CD4-positive, alpha-beta T cell treated with Interleukin-6 for 4 hours (primary cell): ENCODE data around the gene HOXD8.

ENCODE experiments used
- DNase-seq: peaks from one replicate; pipeline ENCODE4 v3.0.0-alpha.2; 2020; ENCODE audit warnings: mixed read lengths

HOXD8 gene

DNA sequence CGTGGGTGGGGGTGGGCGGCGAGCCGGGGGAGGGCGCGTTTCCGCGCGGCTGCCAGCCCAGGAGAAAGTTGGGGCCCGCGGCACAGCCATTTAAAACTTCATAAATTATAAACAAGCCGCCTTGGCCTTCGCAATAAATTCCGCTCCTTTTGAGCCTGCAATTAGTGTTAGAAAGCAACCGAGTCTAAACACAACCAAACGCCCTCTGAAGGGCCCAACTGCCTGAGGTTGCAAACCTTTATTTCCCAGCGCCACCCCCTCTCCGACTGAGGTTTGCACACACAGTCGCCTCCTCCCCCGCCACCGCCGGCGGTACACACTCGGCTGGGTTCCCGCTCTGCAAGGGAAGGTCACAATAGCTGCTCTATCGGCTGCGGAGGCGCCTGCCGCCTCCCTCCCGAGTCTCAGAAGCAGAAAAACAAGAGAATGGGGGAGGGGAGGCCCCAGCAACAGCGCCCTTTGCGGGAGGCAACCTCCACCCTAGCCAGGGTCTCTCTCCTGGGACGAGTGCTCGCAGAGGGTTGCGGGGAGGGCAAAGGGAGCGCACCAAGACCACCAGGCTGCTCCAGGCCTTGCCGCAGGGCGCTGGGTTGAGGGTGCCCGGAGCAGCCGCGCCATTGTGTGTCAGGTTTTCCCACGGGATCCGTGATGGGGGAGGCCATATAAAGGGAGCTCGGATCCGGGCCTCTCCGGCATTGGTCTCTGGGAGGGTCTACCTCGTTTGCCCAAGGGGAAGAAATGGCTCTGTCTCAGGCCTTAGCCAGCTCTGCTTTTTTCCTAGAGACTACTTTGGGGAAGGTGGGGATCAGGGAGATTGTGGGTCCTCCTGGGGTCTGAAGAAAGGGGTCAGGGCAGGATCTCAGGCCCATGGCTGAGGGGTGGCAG lies 45.6 kb downstream of the HOXD8 start:
- DNase-seq, result no peak

DNA sequence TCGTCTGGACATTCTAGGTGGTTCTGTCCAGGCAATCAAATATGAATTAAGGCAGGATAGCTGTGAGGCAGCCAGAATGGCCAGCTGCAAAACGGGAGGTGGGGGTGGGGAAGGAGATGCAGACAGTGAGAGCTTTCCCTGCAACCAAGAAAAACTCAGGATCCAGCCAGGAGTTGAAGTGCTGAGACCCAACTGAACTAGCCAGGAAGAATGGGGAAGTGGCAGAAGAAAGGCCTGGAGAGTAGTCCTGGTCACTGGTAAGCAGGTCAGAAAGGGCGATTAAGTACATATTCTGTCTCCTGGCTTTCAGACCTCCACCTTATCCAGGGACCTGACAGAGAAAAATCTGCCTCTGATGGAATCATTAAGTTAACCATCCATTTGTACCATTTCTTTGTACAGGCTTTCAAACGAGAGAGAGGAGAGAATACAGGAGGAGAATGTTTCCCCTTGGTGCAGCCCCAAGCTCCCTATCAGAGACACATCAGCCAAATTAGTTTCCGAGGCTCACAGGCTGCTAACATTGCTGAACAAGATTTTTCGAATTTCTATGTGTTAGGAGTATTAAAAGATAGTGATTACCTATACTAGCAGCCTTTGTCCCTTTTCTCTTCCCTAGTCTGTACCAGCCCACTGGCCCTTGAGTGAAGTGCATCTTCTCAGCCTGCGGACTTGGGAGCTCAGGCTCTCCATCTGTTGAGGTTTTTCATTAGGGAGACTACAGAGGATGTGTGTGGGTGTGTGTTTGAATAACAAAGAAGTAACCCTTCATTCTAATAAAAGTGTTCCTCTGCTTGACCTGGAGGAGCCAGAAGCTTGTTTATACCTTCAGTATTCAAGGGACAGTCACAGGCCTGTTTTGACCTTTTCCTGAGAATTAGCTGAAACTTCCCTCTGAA lies 46.5 kb downstream of the HOXD8 start:
- no peak for DNase-seq

DNA sequence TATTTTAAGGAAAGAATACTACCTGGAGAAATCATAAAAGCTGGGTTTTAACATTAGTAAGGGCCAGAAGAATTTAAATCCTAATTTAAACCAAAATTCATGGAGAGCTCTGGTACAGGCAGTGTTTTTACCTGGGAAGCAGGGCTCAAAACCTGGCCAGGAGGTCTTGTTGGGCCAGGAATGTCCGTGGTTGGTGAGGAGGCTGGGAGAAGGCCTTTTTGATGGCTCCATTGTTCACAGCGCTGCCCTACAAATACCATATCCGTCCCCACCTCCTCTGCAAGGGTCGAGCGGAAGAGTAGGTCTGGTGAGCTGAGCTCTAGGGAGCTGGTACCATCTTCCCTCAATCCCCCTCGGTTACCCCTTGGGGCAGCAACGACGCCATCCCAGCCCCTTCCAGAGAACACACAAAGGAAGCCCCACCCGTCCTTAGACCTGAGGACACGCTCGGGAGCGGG lies 48.1 kb downstream of the HOXD8 start:
- no peak for DNase-seq

DNA sequence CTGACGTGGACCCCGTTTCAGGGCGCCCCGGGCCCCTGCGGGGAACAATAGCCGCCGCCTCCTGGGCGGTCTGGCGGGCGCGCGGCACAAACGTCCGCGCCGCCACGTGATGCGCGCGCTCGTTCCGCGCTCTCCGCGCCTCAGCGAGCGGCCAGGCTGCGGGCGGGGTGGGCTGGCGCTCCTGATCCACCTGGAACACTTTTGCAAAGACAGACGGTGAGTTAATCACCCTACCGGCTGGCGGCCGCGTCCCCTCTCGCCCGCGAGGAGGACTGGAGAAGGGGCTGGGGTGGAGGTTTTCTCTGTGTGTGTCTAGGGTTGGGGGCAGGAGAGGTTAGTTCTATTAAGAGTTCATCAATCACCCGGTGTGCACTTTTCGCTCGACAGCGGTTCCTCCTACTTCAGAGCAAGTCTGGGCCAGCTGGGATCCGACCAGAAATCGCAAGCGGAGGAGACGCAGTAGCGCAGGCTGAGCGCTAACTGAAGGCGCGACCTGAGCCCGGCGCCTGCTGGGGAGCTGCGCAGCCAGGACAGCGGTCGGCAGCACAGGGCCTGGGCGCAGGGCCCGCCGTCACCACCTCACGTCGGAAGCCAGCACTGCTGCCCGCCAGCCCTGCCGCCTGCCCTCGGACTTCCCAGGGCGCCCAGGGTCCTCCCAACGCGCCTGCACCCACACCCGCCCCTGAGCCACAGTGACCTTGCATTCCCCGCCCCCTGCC lies 48.7 kb downstream of the HOXD8 start:
- DNase-seq, result no peak

DNA sequence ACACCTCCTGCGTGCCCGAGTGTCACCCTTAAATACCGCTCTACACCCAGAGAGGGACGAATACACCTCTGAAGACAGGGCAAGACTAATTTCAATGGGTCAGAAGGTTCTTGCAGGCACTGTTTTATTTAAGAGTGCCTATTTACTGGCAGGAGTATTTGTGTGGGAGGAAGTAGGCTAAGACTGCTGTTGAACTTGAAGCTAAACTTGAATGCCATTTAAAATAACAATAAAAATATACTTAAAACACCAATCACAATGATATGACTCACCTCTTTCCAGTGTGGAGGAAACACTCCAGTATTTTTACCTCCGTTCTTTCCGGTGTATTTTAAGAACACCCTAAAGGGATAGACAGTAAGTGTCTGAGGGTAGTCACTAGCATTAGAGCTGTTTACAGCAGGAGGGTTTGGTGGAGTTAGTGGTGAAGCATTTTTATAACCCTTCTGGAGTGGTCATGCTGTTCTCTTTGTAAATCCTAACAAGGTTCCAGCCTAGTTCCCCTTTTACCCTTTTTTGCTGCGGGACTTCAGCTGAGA lies 49.3 kb downstream of the HOXD8 start:
- DNase-seq, result no peak

DNA sequence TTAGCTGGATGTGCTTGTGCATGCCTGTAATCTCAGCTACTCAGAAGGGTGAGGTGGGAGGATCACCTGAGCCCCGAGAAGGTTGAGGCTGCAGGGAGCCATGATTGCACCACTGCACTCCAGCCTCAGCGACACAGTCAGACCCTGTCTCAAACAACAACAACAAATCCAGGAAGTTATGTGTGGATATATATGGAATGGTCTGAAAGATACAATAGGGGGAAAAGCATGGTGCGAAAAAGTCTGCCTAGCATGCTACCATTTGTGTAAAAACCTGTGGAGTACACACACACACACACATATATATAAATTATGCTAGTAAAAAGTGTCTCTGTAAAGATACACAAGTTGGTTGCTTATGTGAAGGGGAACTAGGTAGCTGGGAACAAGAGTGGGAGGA lies 52.0 kb downstream of the HOXD8 start:
- DNase-seq, result no peak
